ENCODE data around the gene SLC25A23. TPM values are rescaled to one million over a fixed set of nuclear protein-coding genes. Genes with fewer than 3 reads are reported as not detected.

SLC25A23 gene
- total and polyA plus RNA-seq, 2 of the 8 experiments (the other 6 are each of a cell fraction or from before 2014, with no cell fraction given) = 18.0 to 48.1 TPM

DNA sequence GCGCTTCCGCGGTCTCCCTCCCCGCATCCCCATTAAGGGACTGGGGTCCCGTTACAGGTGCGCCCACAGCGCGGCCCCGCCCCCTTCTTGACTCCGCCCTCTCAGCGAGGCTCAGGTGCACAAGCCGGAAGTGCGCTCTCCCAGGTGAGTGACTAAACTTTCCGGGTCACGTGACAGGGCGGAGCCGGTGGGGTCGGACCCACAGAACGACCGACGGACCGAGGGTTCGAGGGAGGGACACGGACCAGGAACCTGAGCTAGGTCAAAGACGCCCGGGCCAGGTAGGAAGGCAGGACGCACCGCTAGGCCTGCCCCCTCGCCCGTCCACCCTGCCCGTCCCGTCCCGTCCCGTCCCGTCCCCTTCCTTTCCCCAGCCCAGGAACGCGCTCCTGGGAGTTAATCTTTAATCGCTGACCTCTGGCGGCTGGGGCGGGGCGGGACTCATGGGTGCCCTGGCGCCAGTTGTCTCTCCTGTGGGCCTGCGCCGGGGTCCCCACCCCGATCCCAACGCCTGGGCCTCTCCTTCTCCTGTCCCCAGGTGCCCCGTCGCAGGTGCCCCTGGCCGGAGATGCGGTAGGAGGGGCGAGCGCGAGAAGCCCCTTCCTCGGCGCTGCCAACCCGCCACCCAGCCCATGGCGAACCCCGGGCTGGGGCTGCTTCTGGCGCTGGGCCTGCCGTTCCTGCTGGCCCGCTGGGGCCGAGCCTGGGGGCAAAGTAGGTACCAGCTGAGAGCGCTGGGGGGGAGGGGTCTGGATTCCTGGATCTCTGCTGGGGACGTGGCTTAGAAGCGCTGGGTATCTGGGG lies 4.7 kb upstream of the SLC25A23 start, which contains the start of gene CRB3 (continued):
- TF ChIP-seq SAP30 (IDR thresholded peaks at IDR 0.05; ENCODE audit: insufficient read depth, insufficient replicate concordance, low read length) (peak; percentile 20), SP1 (IDR thresholded peaks at IDR 0.05; ENCODE audit: low read depth, low read length) (peak; percentile 53; the same call in 1 of the 2 replicates), RNF2 (IDR thresholded peaks at IDR 0.05; ENCODE audit: borderline replicate concordance, low read depth, low read length, missing control alignments, poor library complexity, severe bottlenecking) (no peak), KDM4A (IDR thresholded peaks at IDR 0.05; ENCODE audit: low read depth, low read length, severe bottlenecking) (peak; percentile 84), SIN3A (conservative IDR thresholded peaks at IDR 0.05 in 1 of 2, IDR thresholded peaks at IDR 0.05 in 1 of 2; ENCODE audit: low read depth in 1 of 2, low read length in 2 of 2) (peak in 1 of 2 experiments; percentile 62; a peak in 1 of 4 replicates)
- TF ChIP-seq, protein P1, sequence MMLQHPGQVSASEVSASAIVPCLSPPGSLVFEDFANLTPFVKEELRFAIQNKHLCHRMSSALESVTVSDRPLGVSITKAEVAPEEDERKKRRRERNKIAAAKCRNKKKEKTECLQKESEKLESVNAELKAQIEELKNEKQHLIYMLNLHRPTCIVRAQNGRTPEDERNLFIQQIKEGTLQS (IDR thresholded peaks at IDR 0.05; ENCODE audit: insufficient read depth, low read depth, low read length) = peak; percentile 80
- TF ChIP-seq, protein P2, sequence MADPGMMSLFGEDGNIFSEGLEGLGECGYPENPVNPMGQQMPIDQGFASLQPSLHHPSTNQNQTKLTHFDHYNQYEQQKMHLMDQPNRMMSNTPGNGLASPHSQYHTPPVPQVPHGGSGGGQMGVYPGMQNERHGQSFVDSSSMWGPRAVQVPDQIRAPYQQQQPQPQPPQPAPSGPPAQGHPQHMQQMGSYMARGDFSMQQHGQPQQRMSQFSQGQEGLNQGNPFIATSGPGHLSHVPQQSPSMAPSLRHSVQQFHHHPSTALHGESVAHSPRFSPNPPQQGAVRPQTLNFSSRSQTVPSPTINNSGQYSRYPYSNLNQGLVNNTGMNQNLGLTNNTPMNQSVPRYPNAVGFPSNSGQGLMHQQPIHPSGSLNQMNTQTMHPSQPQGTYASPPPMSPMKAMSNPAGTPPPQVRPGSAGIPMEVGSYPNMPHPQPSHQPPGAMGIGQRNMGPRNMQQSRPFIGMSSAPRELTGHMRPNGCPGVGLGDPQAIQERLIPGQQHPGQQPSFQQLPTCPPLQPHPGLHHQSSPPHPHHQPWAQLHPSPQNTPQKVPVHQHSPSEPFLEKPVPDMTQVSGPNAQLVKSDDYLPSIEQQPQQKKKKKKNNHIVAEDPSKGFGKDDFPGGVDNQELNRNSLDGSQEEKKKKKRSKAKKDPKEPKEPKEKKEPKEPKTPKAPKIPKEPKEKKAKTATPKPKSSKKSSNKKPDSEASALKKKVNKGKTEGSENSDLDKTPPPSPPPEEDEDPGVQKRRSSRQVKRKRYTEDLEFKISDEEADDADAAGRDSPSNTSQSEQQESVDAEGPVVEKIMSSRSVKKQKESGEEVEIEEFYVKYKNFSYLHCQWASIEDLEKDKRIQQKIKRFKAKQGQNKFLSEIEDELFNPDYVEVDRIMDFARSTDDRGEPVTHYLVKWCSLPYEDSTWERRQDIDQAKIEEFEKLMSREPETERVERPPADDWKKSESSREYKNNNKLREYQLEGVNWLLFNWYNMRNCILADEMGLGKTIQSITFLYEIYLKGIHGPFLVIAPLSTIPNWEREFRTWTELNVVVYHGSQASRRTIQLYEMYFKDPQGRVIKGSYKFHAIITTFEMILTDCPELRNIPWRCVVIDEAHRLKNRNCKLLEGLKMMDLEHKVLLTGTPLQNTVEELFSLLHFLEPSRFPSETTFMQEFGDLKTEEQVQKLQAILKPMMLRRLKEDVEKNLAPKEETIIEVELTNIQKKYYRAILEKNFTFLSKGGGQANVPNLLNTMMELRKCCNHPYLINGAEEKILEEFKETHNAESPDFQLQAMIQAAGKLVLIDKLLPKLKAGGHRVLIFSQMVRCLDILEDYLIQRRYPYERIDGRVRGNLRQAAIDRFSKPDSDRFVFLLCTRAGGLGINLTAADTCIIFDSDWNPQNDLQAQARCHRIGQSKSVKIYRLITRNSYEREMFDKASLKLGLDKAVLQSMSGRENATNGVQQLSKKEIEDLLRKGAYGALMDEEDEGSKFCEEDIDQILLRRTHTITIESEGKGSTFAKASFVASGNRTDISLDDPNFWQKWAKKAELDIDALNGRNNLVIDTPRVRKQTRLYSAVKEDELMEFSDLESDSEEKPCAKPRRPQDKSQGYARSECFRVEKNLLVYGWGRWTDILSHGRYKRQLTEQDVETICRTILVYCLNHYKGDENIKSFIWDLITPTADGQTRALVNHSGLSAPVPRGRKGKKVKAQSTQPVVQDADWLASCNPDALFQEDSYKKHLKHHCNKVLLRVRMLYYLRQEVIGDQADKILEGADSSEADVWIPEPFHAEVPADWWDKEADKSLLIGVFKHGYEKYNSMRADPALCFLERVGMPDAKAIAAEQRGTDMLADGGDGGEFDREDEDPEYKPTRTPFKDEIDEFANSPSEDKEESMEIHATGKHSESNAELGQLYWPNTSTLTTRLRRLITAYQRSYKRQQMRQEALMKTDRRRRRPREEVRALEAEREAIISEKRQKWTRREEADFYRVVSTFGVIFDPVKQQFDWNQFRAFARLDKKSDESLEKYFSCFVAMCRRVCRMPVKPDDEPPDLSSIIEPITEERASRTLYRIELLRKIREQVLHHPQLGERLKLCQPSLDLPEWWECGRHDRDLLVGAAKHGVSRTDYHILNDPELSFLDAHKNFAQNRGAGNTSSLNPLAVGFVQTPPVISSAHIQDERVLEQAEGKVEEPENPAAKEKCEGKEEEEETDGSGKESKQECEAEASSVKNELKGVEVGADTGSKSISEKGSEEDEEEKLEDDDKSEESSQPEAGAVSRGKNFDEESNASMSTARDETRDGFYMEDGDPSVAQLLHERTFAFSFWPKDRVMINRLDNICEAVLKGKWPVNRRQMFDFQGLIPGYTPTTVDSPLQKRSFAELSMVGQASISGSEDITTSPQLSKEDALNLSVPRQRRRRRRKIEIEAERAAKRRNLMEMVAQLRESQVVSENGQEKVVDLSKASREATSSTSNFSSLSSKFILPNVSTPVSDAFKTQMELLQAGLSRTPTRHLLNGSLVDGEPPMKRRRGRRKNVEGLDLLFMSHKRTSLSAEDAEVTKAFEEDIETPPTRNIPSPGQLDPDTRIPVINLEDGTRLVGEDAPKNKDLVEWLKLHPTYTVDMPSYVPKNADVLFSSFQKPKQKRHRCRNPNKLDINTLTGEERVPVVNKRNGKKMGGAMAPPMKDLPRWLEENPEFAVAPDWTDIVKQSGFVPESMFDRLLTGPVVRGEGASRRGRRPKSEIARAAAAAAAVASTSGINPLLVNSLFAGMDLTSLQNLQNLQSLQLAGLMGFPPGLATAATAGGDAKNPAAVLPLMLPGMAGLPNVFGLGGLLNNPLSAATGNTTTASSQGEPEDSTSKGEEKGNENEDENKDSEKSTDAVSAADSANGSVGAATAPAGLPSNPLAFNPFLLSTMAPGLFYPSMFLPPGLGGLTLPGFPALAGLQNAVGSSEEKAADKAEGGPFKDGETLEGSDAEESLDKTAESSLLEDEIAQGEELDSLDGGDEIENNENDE (IDR thresholded peaks at IDR 0.05; ENCODE audit: insufficient replicate concordance, low read length) = no peak
